CD1c-positive myeloid dendritic cell (primary cell): ENCODE measurements around the gene SUV39H1.

Source experiments
- DNase-seq: peaks from one replicate; pipeline ENCODE4 v3.0.0-alpha.2; 2016; ENCODE audit errors: extremely low spot score

Gene SUV39H1

DNA sequence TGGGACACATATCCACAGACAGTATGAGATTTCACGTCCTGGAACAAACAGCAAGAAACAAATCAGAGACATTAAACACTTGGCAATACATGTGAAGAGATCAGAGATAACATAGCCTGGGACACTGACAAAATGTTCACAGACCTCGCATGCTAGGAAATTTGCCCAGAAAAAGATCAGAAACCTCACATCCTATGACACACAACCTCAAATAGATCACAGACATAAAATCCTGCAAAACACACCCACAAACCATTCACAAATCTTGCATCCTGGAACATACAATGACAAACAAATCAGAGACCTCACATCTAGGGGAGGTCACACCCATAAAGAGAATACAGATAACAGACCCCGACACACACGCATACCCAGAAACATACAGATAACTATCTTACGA is 18.0 kb downstream of the SUV39H1 start:
- DNase-seq, result no peak

GRCh38 chrX:48715072-48715471 is 18.5 kb downstream of the SUV39H1 start:
- no peak for DNase-seq

- no peak for DNase-seq
These were observed 19.5 kb downstream of the SUV39H1 start for GRCh38 chrX:48715876-48716502.

GRCh38 chrX:48719958-48720357 is 23.4 kb downstream of the SUV39H1 start:
- no peak for DNase-seq

DNA sequence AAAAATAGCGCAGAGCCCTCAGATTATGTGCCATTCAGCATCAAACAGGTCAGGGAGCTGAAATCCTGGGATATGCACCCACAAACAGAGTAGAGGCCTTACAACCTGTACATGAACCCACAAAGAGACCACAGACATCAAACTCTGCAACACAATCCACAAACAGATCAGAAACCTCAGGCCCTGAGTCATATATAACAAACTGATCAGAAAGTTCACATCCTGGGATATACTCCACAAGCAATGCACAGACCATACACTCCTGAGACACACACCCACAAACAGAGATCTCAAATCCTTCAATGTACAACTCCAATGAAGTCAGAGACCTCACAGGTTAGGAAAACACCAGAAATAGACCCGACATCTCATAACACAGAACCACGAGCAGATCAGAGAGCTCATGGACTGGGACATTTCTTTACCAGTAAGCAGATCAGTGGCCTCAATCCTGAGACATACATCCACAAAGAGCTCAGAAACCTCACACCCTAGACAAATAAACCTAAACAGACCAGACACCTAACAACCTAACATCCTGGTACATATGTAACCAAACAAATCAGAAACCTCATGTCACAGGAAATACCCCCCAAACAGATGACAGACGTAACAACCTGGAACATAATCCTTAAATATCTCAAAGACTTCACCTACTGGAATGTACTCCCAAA is 24.2 kb downstream of the SUV39H1 start:
- no peak for DNase-seq

DNA sequence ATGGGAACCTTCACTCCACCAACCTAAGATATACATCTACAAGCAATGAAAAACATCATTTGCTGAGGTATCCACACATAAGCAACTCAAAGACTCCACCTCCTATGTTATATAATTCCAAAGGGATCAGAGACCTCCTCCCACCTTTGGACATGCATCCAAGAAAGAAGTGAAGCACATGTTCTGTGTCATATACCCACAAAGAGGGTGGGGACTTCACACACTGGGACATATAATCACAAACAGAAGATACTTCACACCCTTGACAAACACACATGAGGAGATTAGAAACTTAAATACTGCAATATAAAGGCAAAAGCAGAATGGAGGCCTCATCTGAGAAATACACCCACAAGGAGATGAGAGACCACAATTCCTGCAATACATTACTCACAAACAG is 25.4 kb downstream of the SUV39H1 start:
- DNase-seq, result no peak

DNA sequence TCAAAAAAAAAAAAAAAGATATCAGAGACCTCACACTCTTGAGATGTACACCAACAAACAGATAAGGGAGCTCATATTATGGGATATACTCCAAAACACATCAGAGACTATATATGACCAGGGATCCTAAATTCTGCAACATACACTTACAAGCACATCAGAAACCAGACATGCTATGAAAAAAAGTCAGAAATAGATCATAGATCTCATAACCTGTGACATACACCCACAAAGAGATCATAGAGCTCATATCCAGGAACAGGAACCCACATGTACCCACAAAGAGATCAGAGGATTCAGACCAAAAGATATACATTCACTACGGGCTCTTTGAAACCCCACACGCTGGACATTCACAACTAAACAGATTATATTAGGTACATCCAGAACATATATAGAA is 30.1 kb downstream of the SUV39H1 start:
- DNase-seq, result no peak

DNA sequence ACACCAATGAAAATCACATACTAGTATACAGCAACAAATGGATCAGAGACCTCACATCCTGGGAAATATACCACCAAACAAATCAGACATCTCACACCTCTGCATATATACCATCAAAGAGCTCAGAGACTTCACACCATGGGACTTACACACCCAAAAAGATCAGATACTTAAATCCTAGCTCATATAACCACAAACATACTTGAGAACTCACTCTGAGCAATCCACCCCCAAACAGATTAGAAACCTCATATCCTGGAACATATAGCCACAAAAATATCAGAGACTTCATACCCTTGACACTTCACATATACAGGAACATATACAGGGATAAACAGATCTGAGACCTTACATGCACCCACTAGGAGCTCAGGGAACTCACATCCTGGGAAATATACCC is 32.1 kb downstream of the SUV39H1 start:
- no peak for DNase-seq

GRCh38 chrX:48736303-48736702 is 39.8 kb downstream of the SUV39H1 start:
- DNase-seq, result no peak

DNA sequence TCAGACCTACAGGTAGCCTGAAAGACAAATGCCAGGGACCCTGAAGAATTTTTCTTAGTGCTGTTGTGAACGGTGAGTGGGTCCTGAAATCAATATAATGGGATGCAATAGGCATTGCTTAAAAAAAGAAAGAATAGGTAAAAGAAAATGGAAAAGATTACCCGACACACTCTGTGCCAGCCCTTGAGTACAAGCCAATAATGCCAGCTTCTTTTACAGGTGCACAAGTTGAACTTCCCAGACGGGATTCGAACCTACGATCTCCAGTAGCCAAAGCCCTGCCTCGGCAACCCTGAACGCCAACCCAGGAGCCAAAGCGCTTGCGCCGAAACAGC is 40.3 kb downstream of the SUV39H1 start:
- DNase-seq, result no peak

DNA sequence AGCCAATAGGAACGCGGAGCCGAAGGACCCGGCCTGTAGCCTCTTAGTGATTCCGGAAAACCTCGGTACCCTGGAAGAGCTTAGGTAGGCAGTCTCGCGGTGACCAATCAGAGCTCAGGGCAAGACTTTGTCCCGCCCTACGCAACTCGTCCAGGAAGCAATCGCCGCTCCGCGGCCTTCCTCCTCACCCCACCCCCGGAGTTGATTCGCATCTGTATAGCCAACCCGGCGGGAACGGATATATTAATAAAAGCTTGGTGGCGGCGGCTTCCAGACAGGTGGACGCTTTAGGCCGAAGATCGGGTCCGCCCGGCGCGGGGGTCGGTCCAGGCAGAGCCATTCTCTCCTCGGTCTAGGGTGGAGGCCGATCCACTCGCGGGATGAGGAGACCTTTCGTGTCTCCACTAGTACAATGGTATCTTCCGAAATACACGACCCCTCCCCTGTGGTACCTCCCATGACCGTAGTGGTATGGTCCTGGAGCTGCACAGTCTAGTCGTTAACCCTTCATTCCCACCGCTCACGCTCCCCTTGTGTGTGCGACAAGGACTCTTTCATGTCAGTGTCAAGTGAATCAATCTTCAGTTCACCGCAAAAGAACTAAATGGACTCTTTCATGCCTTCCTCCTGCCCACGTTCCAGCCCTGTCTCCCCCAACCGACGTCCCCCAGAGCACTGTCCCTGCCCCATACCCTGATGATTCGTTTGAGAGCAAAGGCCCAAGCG is 40.8 kb downstream of the SUV39H1 start:
- DNase-seq, result peak; percentile 95

- DNase-seq, result no peak
These were observed 41.4 kb downstream of the SUV39H1 start for GRCh38 chrX:48737940-48738339.

DNA sequence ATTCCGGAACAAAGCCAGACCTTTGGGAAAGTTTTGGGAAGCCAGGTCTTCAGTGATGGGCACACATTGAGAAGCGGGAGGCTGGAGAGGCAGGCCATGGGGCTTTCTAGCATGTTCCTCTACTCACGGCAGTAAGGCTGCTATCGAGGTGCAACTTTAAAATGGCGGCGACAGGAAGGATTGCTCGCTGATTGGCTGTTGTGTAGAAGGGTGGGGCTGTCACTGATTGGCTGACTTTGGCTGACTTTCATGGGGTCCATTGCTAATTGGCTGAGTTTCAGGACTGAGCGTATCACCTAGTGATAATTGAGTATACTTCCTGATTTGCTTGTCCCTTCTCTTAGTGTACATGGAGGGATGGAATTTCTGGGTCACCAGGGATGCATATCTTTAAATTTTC is 45.3 kb downstream of the SUV39H1 start:
- no peak for DNase-seq

DNA sequence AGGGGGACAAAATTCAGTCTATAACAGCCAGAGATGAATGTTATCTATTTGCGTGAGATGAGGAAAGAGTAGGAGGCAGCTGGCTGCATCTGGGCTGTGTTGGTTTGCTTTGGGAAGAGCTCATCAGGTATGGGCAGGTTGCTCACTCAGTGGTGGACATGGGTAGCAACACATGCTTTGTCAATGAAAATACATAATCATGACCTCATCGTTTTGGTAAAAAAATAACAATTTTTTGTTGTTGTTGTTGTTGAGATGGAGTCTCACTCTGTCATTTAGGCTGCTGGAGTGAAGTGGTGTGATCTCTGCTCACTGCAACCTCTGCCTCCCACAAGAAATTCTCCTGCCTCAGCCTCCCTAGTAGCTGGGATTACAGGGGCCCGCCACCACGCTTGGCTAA is 48.7 kb downstream of the SUV39H1 start:
- DNase-seq, result no peak

DNA sequence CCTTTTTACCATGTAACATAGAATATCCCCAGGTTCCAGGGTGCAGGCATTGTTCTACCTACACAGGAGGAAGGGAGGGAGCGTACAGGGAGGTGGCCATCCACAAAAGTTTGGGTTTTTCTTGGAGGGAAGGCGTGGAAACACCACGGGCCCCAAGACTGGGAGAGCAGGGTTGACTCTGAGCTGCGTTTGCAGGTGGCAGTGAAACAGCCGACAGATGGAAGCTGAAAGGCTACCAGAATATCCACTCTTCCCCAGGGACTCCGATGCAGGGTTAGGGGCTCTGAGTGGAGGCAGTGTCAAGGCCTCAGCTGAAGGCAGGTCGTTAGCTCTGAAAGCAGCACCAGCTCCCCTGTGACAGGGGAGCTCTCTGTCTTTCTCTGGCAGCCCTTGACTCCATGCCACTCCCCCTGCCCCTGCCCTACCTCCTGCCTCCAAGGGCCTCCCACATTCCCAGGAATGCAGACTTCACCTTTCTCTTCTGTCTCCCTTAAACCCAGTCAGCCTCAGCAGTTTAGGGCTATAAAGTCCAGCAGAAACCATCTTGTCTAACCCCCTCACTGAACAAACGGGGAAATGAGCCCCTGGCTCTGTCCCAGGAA is 51.0 kb downstream of the SUV39H1 start:
- DNase-seq, result no peak

DNA sequence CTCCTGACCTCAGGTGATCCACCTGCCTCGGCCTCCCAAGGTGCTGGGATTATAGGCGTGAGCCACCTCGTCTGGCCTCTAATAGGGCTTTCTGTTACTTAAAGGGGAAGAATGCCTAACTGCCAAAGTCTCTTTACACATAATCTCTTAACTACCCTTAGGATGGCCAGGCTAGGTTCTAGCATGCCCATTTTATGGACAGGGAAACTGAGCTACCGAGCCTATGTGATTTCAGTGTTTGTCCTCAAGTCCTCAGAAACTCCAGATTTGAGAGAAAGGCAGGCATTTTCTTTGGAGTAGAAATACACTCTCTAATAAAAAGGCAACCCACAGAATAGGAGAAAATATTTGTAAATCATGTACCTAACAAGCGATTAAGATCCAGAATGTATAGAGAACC is 52.6 kb downstream of the SUV39H1 start:
- no peak for DNase-seq

DNA sequence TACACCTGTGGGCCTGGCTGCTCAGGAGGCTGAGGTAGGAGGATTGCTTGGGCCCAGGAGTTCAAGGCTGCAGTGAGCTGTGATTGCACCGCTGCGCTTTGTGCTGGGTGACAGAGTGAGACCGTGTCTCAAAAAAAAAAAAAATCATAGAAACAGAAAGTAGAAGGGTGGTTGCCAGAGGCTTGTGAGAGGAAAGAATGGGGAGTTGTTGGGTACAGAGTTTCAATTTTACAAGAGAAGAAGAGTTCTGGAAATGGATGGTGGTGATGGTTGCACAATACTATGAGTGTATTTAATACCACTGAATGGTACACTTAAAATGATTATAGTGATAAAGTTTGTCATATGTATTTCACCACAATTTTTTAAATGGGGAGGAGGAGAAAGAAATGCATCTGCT is 54.8 kb downstream of the SUV39H1 start:
- no peak for DNase-seq

GRCh38 chrX:48752498-48752897 is 56.0 kb downstream of the SUV39H1 start:
- peak; percentile 31 for DNase-seq

DNA sequence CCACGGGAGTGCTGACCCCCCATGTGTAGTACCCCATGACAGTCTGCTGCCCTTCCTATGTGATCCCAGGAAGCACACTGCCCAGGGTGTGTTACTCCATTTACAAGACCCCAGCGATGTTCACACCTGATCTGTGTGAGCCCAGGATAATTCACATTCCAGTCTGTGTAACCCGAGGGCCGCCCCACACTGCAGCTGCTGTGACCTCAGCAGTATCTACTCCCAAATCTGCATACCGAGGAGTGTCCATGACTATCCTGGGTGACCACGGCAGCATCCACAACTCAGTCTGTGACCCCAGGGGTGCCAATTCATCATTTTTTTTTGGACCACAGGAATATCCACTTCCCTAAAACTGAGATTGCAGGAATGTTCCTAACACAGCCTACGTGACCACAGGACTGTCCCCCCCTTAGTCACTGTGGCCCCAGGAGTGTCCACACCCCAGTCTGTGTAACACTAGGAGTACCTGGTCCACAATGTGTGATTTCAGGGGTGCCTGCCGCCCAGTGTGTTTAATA is 57.2 kb downstream of the SUV39H1 start:
- no peak for DNase-seq

DNA sequence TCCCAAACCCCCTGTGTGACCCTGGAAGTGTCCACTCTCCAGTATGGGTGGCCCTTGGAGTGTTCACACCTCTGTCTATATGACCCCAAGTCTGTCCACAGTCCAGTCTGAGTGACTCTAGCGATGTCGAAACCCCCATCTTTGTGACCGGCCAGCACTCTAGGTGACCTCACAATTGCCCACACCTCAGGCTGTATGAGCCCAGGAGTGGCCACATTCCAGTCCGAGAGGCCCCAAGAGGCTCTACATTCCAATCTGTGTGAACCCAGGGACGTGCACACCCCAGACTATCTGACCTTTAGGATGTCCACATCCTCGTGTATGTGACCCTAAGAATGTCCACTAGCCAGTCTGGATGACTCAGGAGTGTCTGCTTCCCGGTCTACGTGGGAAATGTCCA is 57.7 kb downstream of the SUV39H1 start:
- no peak for DNase-seq
